CD4-positive, alpha-beta T cell treated with Interleukin-15 for 4 hours (primary cell): ENCODE data around the gene BAX.

ENCODE experiments used
- DNase-seq: peaks from one replicate; pipeline ENCODE4 v3.0.0-alpha.2; 2020; ENCODE audit warnings: low spot score

The BAX gene

GRCh38 chr19:48928164-48929025 lies 26.3 kb upstream of the BAX start:
- DNase-seq = no peak

DNA sequence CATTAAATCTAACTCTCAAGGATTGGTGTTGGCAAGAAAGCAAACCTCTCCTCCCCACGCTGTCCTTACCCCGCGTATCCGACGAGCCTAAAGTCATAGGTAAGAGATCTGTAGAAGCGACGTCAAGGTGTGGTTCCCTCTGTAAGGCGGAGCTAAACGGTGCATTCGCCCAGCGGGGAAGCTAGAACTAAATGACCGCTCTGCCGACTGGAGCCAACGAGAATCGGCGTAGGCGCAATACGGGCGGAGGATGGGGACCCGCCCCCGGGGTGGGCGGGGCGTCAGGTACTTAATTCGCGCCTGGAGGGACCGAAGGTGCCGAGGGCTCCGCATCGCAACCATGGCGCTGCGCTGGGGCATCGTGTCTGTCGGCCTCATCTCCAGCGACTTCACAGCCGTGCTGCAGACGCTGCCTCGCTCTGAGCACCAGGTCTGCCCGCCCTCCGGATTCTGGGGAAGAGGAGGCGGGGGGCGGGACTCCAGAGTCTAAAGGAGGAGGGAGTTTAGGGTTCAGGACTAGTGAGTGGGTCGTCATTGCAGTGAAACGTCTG lies 21.2 kb upstream of the BAX start, which contains the start of gene DHDH:
Gene DHDH, plus strand, starts transcription at position 318 of the 551 bp plus-strand sequence. Its CDS starts 23 bp downstream, at position 341.
- peak; percentile 88 for DNase-seq

DNA sequence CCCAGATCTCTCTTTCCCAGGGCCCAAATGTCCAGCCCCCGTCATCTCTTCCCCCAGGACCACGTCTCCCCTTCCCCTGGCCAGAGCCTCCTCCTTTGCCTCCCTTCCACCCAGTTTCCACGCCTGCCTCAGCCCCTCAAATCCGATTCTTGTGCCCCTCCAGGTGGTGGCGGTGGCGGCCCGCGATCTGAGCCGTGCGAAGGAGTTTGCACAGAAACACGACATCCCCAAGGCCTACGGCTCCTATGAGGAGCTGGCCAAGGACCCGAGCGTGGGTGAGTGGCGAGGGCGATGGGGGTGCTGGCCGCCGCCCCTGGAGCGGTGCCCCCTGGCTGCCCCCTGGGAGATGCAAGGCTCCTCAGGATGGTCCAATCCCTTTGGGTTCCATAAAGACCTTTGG lies 19.8 kb upstream of the BAX start:
- DNase-seq = no peak

- DNase-seq = no peak
Measured at GRCh38 chr19:48935864-48936263, 18.8 kb upstream of the BAX start.

DNA sequence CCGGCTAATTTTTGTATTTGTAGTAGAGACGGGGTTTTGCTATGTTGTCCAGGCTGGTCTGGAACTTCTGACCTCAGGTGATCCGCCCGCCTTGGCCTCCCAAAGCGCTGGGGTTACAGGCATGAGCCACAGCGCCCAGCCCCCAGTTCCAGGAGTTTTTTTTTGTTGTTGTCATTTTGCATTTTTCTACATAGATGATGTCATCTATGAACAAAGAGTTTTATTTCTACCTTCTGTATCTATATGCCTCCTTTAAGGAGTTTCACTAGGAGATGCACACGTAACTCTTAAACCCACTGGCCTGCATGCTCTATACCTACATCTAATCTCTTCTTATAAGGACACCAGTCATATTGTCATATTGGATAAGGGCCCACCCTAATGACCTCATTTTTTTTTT lies 16.4 kb upstream of the BAX start:
- DNase-seq = no peak

DNA sequence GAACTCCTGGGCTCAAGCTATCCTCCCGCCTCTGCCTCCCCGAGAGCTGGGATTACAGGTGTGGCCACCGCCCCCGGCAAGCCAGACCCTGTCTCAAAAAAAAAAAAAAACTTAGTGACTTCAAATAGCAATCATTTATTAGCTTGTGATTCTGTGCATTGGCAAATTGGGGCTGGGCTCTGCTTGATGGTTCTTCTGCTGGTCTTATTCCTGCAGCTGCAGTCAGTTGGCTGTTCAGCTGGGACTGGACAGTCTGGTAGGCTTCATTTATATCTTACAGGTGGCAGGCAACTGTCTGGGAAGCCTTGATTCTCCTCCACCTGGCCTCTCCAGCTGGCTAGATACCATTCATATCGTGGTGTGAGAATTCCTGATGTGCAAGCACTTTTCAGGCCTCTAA lies 13.8 kb upstream of the BAX start:
- DNase-seq = no peak

DNA sequence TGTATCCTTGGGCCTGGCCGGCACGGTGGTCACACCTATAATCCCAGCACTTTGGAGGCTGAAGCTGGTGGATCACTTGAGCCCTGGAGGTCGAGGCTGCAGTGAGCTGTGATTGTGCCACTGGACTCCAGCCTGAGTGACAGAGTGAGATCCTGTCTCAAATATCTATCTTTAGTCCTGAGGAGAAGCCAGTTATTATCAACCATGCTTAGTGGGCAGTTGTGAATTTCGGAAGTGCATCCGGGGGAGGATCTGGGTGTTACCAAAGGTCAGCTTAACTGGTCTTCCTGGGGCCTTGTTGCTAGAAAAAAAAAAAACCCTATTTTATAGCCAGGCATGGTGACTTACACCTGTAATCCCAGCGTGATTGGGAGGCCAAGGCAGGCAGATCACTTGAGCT lies 11.6 kb upstream of the BAX start:
- no peak for DNase-seq

DNA sequence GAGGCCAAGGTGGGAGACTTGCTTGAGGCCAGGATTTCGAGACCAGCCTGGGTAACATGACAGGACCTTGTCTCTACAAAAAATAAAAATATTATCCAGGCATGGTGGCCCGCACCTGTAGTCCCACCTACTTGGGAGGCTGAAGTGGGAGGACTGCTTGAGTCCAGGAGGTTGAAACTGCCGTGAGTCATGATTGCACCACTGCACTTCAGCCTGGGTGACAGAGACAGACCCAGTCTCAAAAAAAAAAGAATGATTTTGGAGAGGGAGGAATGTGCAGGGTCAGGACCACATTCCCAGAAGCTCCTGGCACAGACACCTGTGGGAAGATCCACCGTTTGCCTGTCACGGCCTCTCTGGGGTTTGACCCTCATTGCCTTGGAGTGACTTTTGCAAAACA lies 9.3 kb upstream of the BAX start:
- DNase-seq = no peak

DNA sequence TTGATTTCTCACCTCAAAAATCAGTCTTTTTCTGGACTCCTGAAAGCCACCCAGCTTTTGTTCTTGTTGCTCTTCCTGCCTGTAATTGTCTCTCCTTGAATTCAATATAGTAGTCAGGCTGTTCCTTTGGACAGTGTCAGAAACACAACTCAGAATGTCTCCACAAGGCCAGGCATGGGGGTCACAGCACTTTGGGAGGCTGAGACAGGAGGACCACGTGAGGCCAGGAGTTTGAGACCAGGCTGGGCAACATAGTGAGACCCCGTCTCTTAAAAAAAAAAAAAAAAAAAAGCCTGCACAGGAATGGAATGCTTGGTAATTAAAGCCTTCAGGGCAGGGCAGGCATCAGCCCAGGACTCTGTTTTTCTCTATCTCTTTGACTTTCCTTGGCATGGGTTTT lies 8.9 kb upstream of the BAX start:
- no peak for DNase-seq

DNA sequence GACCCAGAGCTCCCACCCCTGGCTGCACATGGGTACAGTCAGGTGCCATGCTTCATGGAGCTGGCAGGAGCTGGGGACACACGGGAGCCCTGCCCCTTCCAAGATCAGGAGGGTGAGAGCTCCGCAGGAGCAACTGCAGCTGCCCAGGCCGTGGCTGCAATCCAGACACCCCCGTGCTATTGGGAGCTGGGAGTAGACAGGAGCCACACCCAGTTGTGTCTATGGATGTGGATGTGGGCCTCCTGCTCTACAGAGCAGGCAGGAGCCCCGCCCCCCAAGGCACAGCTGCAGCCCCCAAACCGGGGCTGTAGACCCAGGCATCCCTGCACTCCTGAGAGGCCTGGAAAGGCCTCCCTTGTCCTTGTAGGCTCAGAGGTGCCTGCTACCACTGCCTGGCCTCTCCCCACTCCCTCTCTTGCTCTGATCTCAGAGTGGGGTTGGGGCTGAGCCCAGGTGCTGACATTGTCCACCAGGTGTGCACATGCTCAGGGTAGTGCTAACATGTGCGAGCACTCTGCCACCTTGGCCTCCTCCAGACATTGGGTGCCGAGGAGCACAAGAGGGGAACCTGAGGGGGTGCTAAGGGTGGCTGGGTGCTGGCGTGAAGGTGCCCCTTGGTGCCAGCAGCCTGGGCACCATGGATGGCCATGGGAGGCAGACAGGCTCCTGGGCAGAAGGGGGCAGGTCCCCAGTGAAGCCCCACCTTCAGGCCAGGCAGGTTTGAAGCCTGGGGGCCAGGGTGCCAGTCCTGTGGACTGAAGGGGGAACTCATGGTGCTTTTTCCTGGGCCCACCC lies 8.0 kb upstream of the BAX start:
- DNase-seq = no peak

GRCh38 chr19:48947258-48947542 lies 7.5 kb upstream of the BAX start:
- no peak for DNase-seq

GRCh38 chr19:48950159-48950558 lies 4.5 kb upstream of the BAX start:
- no peak for DNase-seq

- no peak for DNase-seq
Measured at GRCh38 chr19:48950830-48951519, 3.7 kb upstream of the BAX start.

DNA sequence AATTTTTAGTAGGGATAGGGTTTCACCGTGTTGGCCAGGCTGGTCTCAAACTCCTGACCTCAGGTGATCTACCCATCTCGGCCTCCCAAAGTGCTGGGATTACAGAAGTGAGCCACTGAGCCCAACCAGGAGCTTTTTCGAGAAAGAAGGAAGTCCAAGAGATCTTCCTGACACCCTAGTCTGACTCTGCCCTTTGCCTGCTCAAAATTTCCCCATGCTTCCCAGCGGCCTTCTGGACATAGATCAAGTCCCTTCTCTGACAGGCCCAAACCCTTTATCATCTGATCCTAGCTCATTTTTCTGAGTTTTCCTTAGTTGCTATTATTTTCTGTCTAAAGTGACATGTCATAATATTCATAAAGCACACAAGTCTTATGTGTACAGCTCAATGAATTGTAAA lies 1.5 kb upstream of the BAX start:
- DNase-seq = no peak

- DNase-seq = no peak
Measured at GRCh38 chr19:48953990-48954594, 583 bp upstream of the BAX start.

GRCh38 chr19:48955308-48955958 lies 758 bp downstream of the BAX start:
- DNase-seq = no peak

GRCh38 chr19:48958006-48958405 lies 3.3 kb downstream of the BAX start:
- DNase-seq = no peak

GRCh38 chr19:48959341-48960239 lies 4.9 kb downstream of the BAX start:
- DNase-seq = no peak

DNA sequence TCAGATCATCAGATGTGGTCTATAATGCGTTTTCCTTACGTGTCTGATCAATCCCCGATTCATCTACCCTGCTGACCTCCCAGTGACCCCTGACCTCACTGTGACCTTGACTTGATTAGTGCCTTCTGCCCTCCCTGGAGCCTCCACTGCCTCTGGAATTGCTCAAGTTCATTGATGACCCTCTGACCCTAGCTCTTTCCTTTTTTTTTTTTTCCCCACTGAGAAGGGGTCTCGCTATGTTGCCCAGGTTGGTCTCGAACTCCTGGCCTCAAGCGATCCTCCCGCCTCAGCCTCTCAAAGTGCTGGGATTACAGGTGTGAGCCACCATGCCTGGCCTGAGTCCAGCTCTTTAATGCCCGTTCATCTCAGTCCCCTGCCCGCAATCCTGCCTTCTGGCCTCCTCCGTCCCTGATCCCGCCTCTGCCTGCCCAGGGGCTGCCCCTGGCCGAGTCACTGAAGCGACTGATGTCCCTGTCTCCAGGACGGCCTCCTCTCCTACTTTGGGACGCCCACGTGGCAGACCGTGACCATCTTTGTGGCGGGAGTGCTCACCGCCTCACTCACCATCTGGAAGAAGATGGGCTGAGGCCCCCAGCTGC lies 6.5 kb downstream of the BAX start:
- no peak for DNase-seq

DNA sequence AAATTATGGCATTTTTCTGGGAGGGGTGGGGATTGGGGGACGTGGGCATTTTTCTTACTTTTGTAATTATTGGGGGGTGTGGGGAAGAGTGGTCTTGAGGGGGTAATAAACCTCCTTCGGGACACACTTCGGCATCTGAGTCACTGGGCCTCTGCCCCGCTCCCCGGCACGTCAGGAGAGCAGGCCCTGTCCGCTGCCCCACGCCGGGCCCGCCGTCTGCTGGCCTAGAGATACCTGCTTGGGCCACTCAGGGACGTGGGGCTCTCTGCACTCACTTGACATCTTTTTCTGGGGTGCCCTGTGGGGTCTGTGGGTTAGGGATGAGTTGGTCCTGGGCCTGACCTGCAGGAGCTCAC lies 7.0 kb downstream of the BAX start:
- DNase-seq = no peak
